GM12878 (cell line): ENCODE measurements around the gene ACVR2A. TPM values are rescaled to one million over a fixed set of nuclear protein-coding genes. Genes with fewer than 3 reads are reported as not detected.

Source experiments
- ATAC-seq: fragments of 200-7000 bp; cut with Tn5 transposase; 3 replicates; pipeline ENCODE4 v1.9.1; 2020; ENCODE audit warnings: mild to moderate bottlenecking, moderate library complexity
- BruUV-seq: library from RNA; stranded (reverse); fragments of 400-500 nt; replicated peaks from 2 replicates; lab custom pipeline; 2021; lab: Mats Ljungman, UMichigan
- CTCF ChIA-PET: fragments of 300-600 bp; sonication (Branson Sonifier 250); formaldehyde crosslinking; extraction: SDS; loops from one replicate; lab custom pipeline; 2021; ENCODE audit warnings: inconsistent platforms; lab: Yijun Ruan, JAX
- POLR2A ChIA-PET: fragments of 350-600 bp; formaldehyde crosslinking; extraction: SDS; loops from one replicate; lab custom pipeline; 2021; ENCODE audit warnings: inconsistent platforms; lab: Charles Lee
- RAD21 ChIA-PET: fragments of 300-600 bp; sonication (Branson Sonifier 250); formaldehyde crosslinking; loops from one replicate; lab custom pipeline; 2023; ENCODE audit warnings: antibody characterized with exemption; ENCODE audit not compliant: unreplicated experiment; lab: Charles Lee
- SMC1A ChIA-PET: fragments of 300-600 bp; sonication (Branson Sonifier 250); formaldehyde crosslinking; loops from one replicate; lab custom pipeline; 2023; ENCODE audit not compliant: unreplicated experiment, uncharacterized antibody; lab: Charles Lee
- DNase-seq: peaks from one replicate; pipeline ENCODE4 v3.0.0-alpha.2; 2011; ENCODE audit warnings: low read depth, low spot score
- FAIRE-seq: peaks from 3 replicates; lab custom pipeline; 2011; peaks lifted over from hg19 to GRCh38; lab: Jason Lieb, UNC
- H2AFZ ChIP-seq: 2 replicates; pipeline ENCODE4 v1.6.0; 2011; ENCODE audit warnings: low read depth, low read length, control low read depth; ENCODE audit not compliant: control insufficient read depth
- H3K27ac ChIP-seq: 2 replicates; pipeline ENCODE4 v1.5.1; 2011; ENCODE audit warnings: control low read depth; ENCODE audit not compliant: control insufficient read depth, insufficient read depth
- H3K27me3 ChIP-seq, 2 experiments: replicated peaks in 1 of 2; 2 replicates each; pipeline versions ENCODE4 v1.6.0 to v1.6.1; 2011; ENCODE audit warnings: low read length in 1 of 2; ENCODE audit not compliant: control insufficient read depth in 2 of 2, insufficient read depth in 2 of 2
- H3K36me3 ChIP-seq, 2 experiments: 2 replicates each; pipeline ENCODE4 v1.5.1; 2011; ENCODE audit warnings: low read length in 1 of 2; ENCODE audit not compliant: control insufficient read depth in 2 of 2, insufficient read depth in 2 of 2
- H3K4me1 ChIP-seq: 2 replicates; pipeline ENCODE4 v1.6.1; 2011; ENCODE audit warnings: mild to moderate bottlenecking, low read length, moderate library complexity, mixed read lengths; ENCODE audit not compliant: control insufficient read depth, insufficient read depth
- H3K4me2 ChIP-seq: 2 replicates; pipeline ENCODE4 v1.6.0; 2011; ENCODE audit warnings: control low read depth; ENCODE audit not compliant: control insufficient read depth, insufficient read depth
- H3K4me3 ChIP-seq: fragments of 200-600 bp; sonication (generic); 2 replicates; pipeline ENCODE4 v1.5.1; 2016
- H3K79me2 ChIP-seq: 2 replicates; pipeline ENCODE4 v1.6.0; 2011; ENCODE audit warnings: low read length; ENCODE audit not compliant: control insufficient read depth, insufficient read depth
- H3K9ac ChIP-seq: 2 replicates; pipeline ENCODE4 v1.8.0; 2011; ENCODE audit warnings: low read length, control low read depth, mixed read lengths; ENCODE audit not compliant: control insufficient read depth, insufficient read depth
- H3K9me3 ChIP-seq: replicated peaks from 3 replicates; pipeline ENCODE4 v1.5.1; 2011; ENCODE audit warnings: mild to moderate bottlenecking, low read length; ENCODE audit not compliant: control insufficient read depth, insufficient read depth
- H4K20me1 ChIP-seq: 2 replicates; pipeline ENCODE4 v1.6.0; 2011; ENCODE audit not compliant: control insufficient read depth, insufficient read depth
- EP300 ChIP-seq, 2 experiments: fragments of 150-350 bp in 1 of 2; IDR thresholded peaks; 2 replicates each; pipeline ENCODE4 v1.6.1; 2011 to 2012; ENCODE audit warnings: low read depth in 2 of 2, low read length in 2 of 2, borderline replicate concordance in 1 of 2, improper control_type of control experiment in 1 of 2, inconsistent platforms in 1 of 2; ENCODE audit not compliant: control insufficient read depth in 1 of 2
- ESRRA ChIP-seq: IDR thresholded peaks from 2 replicates; pipeline ENCODE4 v1.6.1; 2012; ENCODE audit warnings: mild to moderate bottlenecking, low read length, improper control_type of control experiment
- GABPA ChIP-seq: IDR thresholded peaks from 2 replicates; pipeline ENCODE4 v1.6.1; 2014; ENCODE audit warnings: antibody characterized with exemption, low read depth, mild to moderate bottlenecking, inconsistent platforms
- HDAC2 ChIP-seq: fragments of 200-600 bp; sonication (generic); IDR thresholded peaks from 2 replicates; pipeline ENCODE4 v1.6.1; 2017
- NFYB ChIP-seq: IDR thresholded peaks from 2 replicates; pipeline ENCODE4 v1.6.1; 2011; ENCODE audit warnings: low read depth, mild to moderate bottlenecking, low read length, improper control_type of control experiment, moderate library complexity; ENCODE audit not compliant: insufficient read depth
- SIX5 ChIP-seq: IDR thresholded peaks from 2 replicates; pipeline ENCODE4 v1.6.1; 2011; ENCODE audit warnings: mild to moderate bottlenecking, low read depth, low read length, moderate library complexity; ENCODE audit not compliant: severe bottlenecking
- SMC3 ChIP-seq: IDR thresholded peaks from 2 replicates; pipeline ENCODE4 v1.6.1; 2011; ENCODE audit warnings: low read length, improper control_type of control experiment, borderline replicate concordance
- SUZ12 ChIP-seq: fragments of 200-600 bp; sonication (generic); IDR thresholded peaks from one replicate; pipeline ENCODE4 v1.6.1; 2018; ENCODE audit warnings: antibody characterized with exemption, mild to moderate bottlenecking; ENCODE audit not compliant: unreplicated experiment
- TAF1 ChIP-seq: IDR thresholded peaks from 2 replicates; pipeline ENCODE4 v1.6.1; 2011; ENCODE audit warnings: mild to moderate bottlenecking, low read depth, low read length, borderline replicate concordance
- ZNF274 ChIP-seq: IDR thresholded peaks from one replicate; pipeline ENCODE4 v1.8.0; 2011; ENCODE audit not compliant: insufficient read length, insufficient read depth
- ZSCAN29 ChIP-seq: fragments of 450-650 bp; IDR thresholded peaks from 2 replicates; pipeline ENCODE4 v1.6.1; 2017; ENCODE audit warnings: mild to moderate bottlenecking, moderate library complexity
- WGBS: methylation state at CpG from one replicate; pipeline ENCODE4 v1.1.6; 2016; ENCODE audit warnings: low lambda C conversion rate; ENCODE audit not compliant: insufficient replicate concordance, insufficient coverage; ENCODE audit errors: missing lambda C conversion rate; 5-methylcytosine and 5-hydroxymethylcytosine counted together
- in situ Hi-C: fragments of 300-500 bp; cut with MboI; formaldehyde crosslinking; loops from 9 replicates; pipeline ENCODE4 v1.14.3; 2018; ENCODE audit warnings: mixed read lengths
- intact Hi-C: fragments of 100-400 bp; cut with micrococcal nuclease; formaldehyde crosslinking; loops from one replicate; pipeline ENCODE4 v1.14.2; 2022; ENCODE audit not compliant: unreplicated experiment
- polyA plus RNA-seq, 11 experiments: library from polyadenylated mRNA; depleted of rRNA in 4 of 11; unstranded in 6 of 11; stranded (reverse) in 5 of 11; fragments of >200 nt; fragmentation: Nextera tagmentation in 4 of 11; fragmentation: Illumina TruSeq in 1 of 11; extraction: Ambion mirVana in 4 of 11; extraction: Trizol in 1 of 11; gene quantifications; 1 replicate in 1 of 11; 2 replicates in 10 of 11; pipeline versions ENCODE4 v1.2.1 to v1.2.3, GENCODE V29; 2011 to 2016; ENCODE audit warnings: inconsistent platforms in 2 of 11, missing spikeins in 2 of 11, low read depth in 1 of 11
- total RNA-seq, 4 experiments: library from RNA; depleted of rRNA in 3 of 4; stranded (reverse); fragments of >200 nt in 3 of 4; fragmentation: Illumina TruSeq in 1 of 4; extraction: Trizol in 1 of 4; gene quantifications; 2 replicates each; pipeline versions ENCODE4 v1.2.1 to v1.2.3, GENCODE V29; 2013 to 2021
- TF ChIP-seq, protein P1 (sequence below): IDR thresholded peaks from 2 replicates; pipeline ENCODE4 v1.6.1; 2011; ENCODE audit warnings: borderline replicate concordance, low read depth, mild to moderate bottlenecking, moderate library complexity, mixed read lengths, low read length; ENCODE audit not compliant: insufficient read depth; ENCODE audit errors: extremely low read length
- TF ChIP-seq, protein P2 (sequence below): fragments of 150-350 bp; IDR thresholded peaks from 2 replicates; pipeline ENCODE4 v1.6.1; 2014; ENCODE audit warnings: mild to moderate bottlenecking, low read depth, low read length
- TF ChIP-seq, protein P3 (sequence below): IDR thresholded peaks from 2 replicates; pipeline ENCODE4 v1.6.1; 2012; ENCODE audit warnings: low read depth, low read length, improper control_type of control experiment

Gene ACVR2A
- total and polyA plus RNA-seq, 10 of the 15 experiments (the other 5 are each of a cell fraction or from before 2014, with no cell fraction given), result 0.42 to 3.0 (median 1.7) TPM

DNA sequence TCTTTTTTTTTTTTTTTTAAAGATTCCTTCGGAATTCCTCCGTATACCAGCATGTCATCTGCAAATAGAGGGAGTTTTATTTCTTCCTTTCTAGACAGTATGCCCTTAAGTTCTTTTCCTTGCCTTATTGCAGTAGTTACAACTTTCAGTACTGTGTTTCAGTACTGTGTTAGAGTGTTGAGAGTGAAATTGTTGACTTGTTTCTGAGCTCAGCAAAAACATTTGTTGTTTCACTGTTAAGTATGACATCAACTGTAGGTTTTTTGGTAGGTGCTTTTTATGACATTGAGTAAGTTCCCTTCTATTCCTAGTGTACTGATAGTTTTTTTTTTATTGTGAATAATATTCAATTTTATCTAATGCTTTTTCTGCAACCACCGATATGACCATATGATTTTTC is 43.9 kb downstream of the ACVR2A start:
- ChIA-PET RAD21 (no interaction called here), SMC1A (no interaction called here), CTCF (no interaction called here), POLR2A (no interaction called here)
- Histone ChIP-seq H3K4me3 (no peak overlapping the region), H3K27ac (no peak overlapping the region), H3K9me3 (no peaks in the 10 kb centered on the region), H4K20me1 (no peaks in the 10 kb centered on the region)
- TF ChIP-seq EP300 (IDR thresholded peaks at IDR 0.05; ENCODE audit: borderline replicate concordance in 1 of 2, control insufficient read depth in 1 of 2, low read depth in 2 of 2, low read length in 2 of 2), result no peak
- no peak for TF ChIP-seq SMC3
- TF ChIP-seq, protein P1, sequence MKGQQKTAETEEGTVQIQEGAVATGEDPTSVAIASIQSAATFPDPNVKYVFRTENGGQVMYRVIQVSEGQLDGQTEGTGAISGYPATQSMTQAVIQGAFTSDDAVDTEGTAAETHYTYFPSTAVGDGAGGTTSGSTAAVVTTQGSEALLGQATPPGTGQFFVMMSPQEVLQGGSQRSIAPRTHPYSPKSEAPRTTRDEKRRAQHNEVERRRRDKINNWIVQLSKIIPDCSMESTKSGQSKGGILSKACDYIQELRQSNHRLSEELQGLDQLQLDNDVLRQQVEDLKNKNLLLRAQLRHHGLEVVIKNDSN, result no peak
- no peak for TF ChIP-seq NFYB
- TF ChIP-seq ESRRA, result no peak
- no peak for TF ChIP-seq SUZ12
- TF ChIP-seq, protein P2, sequence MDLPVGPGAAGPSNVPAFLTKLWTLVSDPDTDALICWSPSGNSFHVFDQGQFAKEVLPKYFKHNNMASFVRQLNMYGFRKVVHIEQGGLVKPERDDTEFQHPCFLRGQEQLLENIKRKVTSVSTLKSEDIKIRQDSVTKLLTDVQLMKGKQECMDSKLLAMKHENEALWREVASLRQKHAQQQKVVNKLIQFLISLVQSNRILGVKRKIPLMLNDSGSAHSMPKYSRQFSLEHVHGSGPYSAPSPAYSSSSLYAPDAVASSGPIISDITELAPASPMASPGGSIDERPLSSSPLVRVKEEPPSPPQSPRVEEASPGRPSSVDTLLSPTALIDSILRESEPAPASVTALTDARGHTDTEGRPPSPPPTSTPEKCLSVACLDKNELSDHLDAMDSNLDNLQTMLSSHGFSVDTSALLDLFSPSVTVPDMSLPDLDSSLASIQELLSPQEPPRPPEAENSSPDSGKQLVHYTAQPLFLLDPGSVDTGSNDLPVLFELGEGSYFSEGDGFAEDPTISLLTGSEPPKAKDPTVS, result no peak
- TF ChIP-seq SIX5, result no peak
- TF ChIP-seq GABPA, result no peak
- no peak for TF ChIP-seq TAF1
- TF ChIP-seq ZSCAN29, result no peak
- TF ChIP-seq, protein P3, sequence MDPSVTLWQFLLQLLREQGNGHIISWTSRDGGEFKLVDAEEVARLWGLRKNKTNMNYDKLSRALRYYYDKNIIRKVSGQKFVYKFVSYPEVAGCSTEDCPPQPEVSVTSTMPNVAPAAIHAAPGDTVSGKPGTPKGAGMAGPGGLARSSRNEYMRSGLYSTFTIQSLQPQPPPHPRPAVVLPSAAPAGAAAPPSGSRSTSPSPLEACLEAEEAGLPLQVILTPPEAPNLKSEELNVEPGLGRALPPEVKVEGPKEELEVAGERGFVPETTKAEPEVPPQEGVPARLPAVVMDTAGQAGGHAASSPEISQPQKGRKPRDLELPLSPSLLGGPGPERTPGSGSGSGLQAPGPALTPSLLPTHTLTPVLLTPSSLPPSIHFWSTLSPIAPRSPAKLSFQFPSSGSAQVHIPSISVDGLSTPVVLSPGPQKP, result no peak
- no peak for TF ChIP-seq ZNF274
- TF ChIP-seq HDAC2, result no peak
- TF ChIP-seq, all 136 proteins: peak for 0
- peak; percentile 87 for ATAC-seq
- DNase-seq, result peak; percentile 19
- H3K79me2 ChIP-seq, result no peaks in the 10 kb centered on the region
- FAIRE-seq, result peak; percentile 80
- no peak overlapping the region for H3K9ac ChIP-seq
- no peaks in the 10 kb centered on the region for H3K27me3 ChIP-seq
- no peaks in the 10 kb centered on the region for H3K4me1 ChIP-seq
- no TSS peak for BruUV-seq
- H2AFZ ChIP-seq, result no peak overlapping the region
- intact Hi-C loops (no loop called here), in situ Hi-C loops (no loop called here)
- H3K36me3 ChIP-seq, result no peaks in the 10 kb centered on the region
- 78% methylated on average over 1 of the region's 3 CpGs for WGBS
- no peak overlapping the region for H3K4me2 ChIP-seq
